Gastroesophageal sphincter (tissue), 4 donors: Measurements from ENCODE around the gene MTR. TPM values are rescaled to one million over a fixed set of nuclear protein-coding genes. Genes with fewer than 3 reads are reported as not detected.
A peak's percentile ranks its signal among the peaks of the same experiment; 100 is the strongest.
"Not testable (repeated sequence)": the region's sequence is repeated elsewhere in the genome, so short reads cannot be mapped to it uniquely, and the experiment has no call there.

ENCODE experiments used
- ATAC-seq: fragments of 150-250 bp; one replicate; pipeline ENCODE4 v1.9.1; 2016; ENCODE audit warnings: mild to moderate bottlenecking, moderate library complexity
- H3K27ac ChIP-seq, 4 donors: fragments of 200-600 bp; sonication (generic) in 3 of 4; 1 replicate in 3 of 4; 2 replicates in 1 of 4; pipeline ENCODE4 v1.5.1; 2016 to 2019
- H3K27me3 ChIP-seq: fragments of 200-600 bp; sonication (generic); one replicate; pipeline ENCODE4 v1.5.1; 2019
- H3K36me3 ChIP-seq, 2 donors: fragments of 200-600 bp; sonication (generic); one replicate each; pipeline ENCODE4 v1.5.1; 2019; ENCODE audit warnings: control low read depth in 1 of 2
- H3K4me1 ChIP-seq, 3 donors: fragments of 200-600 bp; sonication (generic); 1 replicate in 2 of 3; 2 replicates in 1 of 3; pipeline ENCODE4 v1.5.1; 2016 to 2019; ENCODE audit warnings: control low read depth in 2 of 3
- H3K4me3 ChIP-seq, 2 donors: fragments of 200-600 bp; sonication (generic); one replicate each; pipeline ENCODE4 v1.5.1; 2019; ENCODE audit warnings: mild to moderate bottlenecking in 1 of 2, moderate library complexity in 1 of 2
- H3K9me3 ChIP-seq, 3 donors: fragments of 200-600 bp; sonication (generic); one replicate each; pipeline ENCODE4 v1.5.1; 2017 to 2019; ENCODE audit warnings: control low read depth in 2 of 3
- EP300 ChIP-seq: sonication (generic); formaldehyde crosslinking; IDR thresholded peaks from one replicate; pipeline ENCODE4 v1.6.1; 2017; ENCODE audit warnings: antibody characterized with exemption, mild to moderate bottlenecking
- POLR2A ChIP-seq, 2 donors: fragments of 450-650 bp; IDR thresholded peaks; one replicate each; pipeline ENCODE4 v1.6.1; 2017; ENCODE audit warnings: antibody characterized with exemption in 2 of 2, mild to moderate bottlenecking in 2 of 2, moderate library complexity in 1 of 2
- POLR2AphosphoS5 ChIP-seq: sonication (generic); formaldehyde crosslinking; IDR thresholded peaks from one replicate; pipeline ENCODE4 v1.6.1; 2017; ENCODE audit warnings: antibody characterized with exemption
- WGBS, 2 donors: methylation state at CpG; one replicate each; pipeline ENCODE4 v1.1.5; 2018; ENCODE audit warnings: low coverage in 1 of 2; 5-methylcytosine and 5-hydroxymethylcytosine counted together
- total RNA-seq, 4 donors: library from RNA; depleted of rRNA; stranded (reverse); fragments of >200 nt; gene quantifications; one replicate each; pipeline ENCODE4 v1.1.0, GENCODE V29; 2016
- TF ChIP-seq, protein P1 (sequence below), 4 experiments: fragments of 200-600 bp in 2 of 4; fragments of 450-650 bp in 2 of 4; sonication (generic) in 1 of 4; IDR thresholded peaks; one replicate each; pipeline ENCODE4 v1.5.1; 2017 to 2019; ENCODE audit warnings: antibody characterized with exemption in 4 of 4, mild to moderate bottlenecking in 2 of 4, moderate library complexity in 2 of 4

Gene MTR
- total RNA-seq, 4 donors from 2014 or later: 34.6 to 50.3 (median 38.9) TPM

DNA sequence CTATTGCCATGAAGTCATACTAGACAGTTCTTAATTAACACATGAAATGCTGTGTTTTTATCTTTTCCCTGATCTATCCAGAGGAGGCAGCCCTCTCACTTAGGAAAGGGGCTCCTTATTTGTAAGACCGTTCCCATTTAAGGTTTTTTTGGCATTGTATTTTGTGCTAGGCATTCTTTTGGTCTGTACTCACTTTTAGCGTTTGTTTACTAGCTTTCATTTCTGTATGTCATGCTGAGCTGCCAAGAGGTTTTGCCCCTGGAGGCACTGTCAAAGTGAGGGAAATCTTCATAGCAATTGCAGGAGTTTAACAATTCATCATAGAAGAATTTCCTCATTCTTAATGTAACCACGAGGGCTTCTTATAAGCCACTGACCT lies 59.5 kb downstream of the MTR start:
- no peak for ATAC-seq
- TF ChIP-seq, protein P1, sequence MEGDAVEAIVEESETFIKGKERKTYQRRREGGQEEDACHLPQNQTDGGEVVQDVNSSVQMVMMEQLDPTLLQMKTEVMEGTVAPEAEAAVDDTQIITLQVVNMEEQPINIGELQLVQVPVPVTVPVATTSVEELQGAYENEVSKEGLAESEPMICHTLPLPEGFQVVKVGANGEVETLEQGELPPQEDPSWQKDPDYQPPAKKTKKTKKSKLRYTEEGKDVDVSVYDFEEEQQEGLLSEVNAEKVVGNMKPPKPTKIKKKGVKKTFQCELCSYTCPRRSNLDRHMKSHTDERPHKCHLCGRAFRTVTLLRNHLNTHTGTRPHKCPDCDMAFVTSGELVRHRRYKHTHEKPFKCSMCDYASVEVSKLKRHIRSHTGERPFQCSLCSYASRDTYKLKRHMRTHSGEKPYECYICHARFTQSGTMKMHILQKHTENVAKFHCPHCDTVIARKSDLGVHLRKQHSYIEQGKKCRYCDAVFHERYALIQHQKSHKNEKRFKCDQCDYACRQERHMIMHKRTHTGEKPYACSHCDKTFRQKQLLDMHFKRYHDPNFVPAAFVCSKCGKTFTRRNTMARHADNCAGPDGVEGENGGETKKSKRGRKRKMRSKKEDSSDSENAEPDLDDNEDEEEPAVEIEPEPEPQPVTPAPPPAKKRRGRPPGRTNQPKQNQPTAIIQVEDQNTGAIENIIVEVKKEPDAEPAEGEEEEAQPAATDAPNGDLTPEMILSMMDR (IDR thresholded peaks at IDR 0.05): no peak
- TF ChIP-seq POLR2A (IDR thresholded peaks at IDR 0.05) (no peak), POLR2AphosphoS5 (no peak), EP300 (no peak)
- H3K36me3 ChIP-seq: peaks cover 5 to 95% of the 10 kb centered on the region in 2 donors
- H3K9me3 ChIP-seq: no peaks in the 10 kb centered on the region
- no peaks in the 10 kb centered on the region for H3K27me3 ChIP-seq
- peak overlapping the region in 1 of 4 donors; percentile 48 for H3K27ac ChIP-seq
- H3K4me1 ChIP-seq: no peaks in the 10 kb centered on the region
- WGBS, 2 donors: 49 to 76% methylated on average over 3 of the region's 3 CpGs
- H3K4me3 ChIP-seq: no peak overlapping the region

DNA sequence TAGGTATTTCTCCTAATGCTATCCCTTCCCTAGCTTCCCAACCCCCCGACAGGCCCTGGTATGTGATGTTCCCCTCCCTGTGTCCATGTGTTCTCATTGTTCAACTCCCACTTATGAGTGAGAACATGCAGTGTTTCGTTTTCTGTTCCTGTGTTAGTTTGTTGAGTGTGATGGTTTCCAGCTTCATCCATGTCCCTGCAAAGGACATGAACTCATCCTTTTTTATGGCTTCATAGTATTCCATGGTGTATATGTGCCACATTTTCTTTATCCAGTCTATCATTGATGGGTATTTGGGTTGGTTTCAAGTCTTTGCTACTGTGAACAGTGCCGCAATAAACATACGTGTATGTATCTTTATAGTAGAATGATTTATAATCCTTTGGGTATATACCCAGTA lies 61.6 kb downstream of the MTR start:
- H3K27me3 ChIP-seq, ATAC-seq, H3K4me3 ChIP-seq, H3K27ac ChIP-seq, H3K9me3 ChIP-seq: not testable (repeated sequence)
- WGBS, 2 donors: 94 to 95% methylated on average over 3 to 4 of the region's 4 CpGs
- peaks cover 5 to 96% of the 10 kb centered on the region in 2 donors for H3K36me3 ChIP-seq
- H3K4me1 ChIP-seq: peaks cover 0 to 11% (median 2%) of the 10 kb centered on the region in 3 donors

DNA sequence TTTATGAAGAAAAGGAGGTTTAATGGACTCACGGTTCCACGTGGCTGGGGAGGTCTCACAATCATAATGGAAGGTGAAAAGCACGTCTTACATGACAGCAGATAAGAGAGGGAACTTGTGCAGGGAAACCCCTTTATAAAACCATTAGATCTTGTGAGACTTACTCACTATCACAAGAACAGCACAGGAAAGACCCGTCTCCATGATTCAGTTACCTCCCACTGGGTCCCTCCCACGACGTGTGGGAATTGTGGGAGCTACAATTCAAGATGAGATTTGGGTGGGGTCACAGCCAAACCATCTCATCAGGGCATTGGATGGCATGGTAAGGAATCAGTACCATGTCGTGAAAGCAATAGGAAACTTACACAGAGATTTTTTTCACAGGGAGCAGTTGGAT lies 63.1 kb downstream of the MTR start:
- Histone ChIP-seq H3K4me1 (peaks cover 6 to 26% (median 7%) of the 10 kb centered on the region in 3 donors), H3K27ac (no peak overlapping the region), H3K9me3 (no peaks in the 10 kb centered on the region), H3K27me3 (no peaks in the 10 kb centered on the region), H3K4me3 (no peak overlapping the region), H3K36me3 (peaks cover 5 to 87% of the 10 kb centered on the region in 2 donors)
- no peak for ATAC-seq
- 85 to 87% methylated on average over 4 to 7 of the region's 7 CpGs for WGBS, 2 donors
- TF ChIP-seq POLR2A (IDR thresholded peaks at IDR 0.05) (no peak), EP300 (no peak), POLR2AphosphoS5 (no peak)
- TF ChIP-seq, protein P1 (IDR thresholded peaks at IDR 0.05): no peak

DNA sequence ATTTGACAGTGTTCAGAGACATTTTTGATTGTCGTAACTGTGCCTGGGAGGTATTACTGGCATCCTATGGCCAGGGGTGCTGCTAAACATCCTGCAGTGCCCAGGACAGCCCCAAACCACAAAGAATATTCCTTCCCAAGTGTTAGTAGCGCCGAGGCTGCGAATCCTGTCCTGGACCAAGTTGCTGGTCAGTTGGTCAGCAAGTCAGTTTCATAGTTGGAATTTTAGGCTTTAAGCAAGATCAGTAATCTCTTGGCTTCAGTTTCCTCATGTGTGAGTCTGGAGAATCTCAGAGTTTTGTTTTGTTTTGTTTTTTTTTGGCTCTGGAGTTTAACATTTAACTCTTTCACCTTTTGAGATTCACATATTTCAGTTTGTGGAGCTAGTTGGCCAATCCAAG lies 65.0 kb downstream of the MTR start:
- Histone ChIP-seq H3K36me3 (peaks cover 0 to 85% of the 10 kb centered on the region in 2 donors), H3K4me1 (peaks cover 6 to 44% (median 7%) of the 10 kb centered on the region in 3 donors), H3K9me3 (no peaks in the 10 kb centered on the region), H3K4me3 (no peak overlapping the region), H3K27me3 (no peaks in the 10 kb centered on the region), H3K27ac (no peak overlapping the region)
- WGBS, 2 donors: 74 to 80% methylated on average over 2 to 3 of the region's 4 CpGs
- TF ChIP-seq EP300 (no peak), POLR2AphosphoS5 (peak; percentile 20)
- TF ChIP-seq, protein P1 (IDR thresholded peaks at IDR 0.05): no peak
- ATAC-seq: no peak

DNA sequence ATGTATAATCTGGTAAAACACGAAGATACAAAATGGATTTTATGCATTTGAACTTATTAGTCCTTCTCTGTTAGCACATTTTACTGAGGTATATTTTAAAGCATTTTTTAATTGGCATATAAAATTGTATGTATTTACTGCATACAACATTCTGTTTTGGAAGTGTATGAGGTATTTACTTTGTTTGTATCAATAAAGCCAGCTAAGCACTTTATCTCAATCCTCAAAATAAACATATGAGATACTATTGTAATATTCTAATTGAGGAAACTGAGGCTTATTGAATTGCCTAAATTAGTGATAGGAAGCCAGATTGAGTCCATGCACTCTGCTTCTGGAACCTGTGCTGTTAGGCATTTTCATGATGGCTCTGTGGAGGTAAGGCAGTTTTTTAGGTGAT lies 65.6 kb downstream of the MTR start:
- Histone ChIP-seq H3K4me1 (peaks cover 6 to 49% (median 7%) of the 10 kb centered on the region in 3 donors), H3K9me3 (no peaks in the 10 kb centered on the region), H3K27me3 (no peaks in the 10 kb centered on the region), H3K27ac (peak overlapping the region in 1 of 4 donors; percentile 82), H3K36me3 (peaks cover 0 to 81% of the 10 kb centered on the region in 2 donors), H3K4me3 (no peak overlapping the region)
- TF ChIP-seq POLR2AphosphoS5 (no peak), EP300 (no peak), POLR2A (IDR thresholded peaks at IDR 0.05) (no peak)
- TF ChIP-seq, protein P1 (IDR thresholded peaks at IDR 0.05): no peak
- 87 to 100% methylated on average over 1 of the region's 1 CpG for WGBS, 2 donors
- ATAC-seq: no peak
